Nephron (organoid): ENCODE measurements around the gene PITPNM2.

Experiments used
- H3K27ac Mint-ChIP-seq, 3 experiments: 2 replicates each; pipeline ENCODE4 v1.8.0; 2020; ENCODE audit warnings: mixed read lengths in 3 of 3, mild to moderate bottlenecking in 2 of 3, moderate library complexity in 1 of 3
- H3K27me3 Mint-ChIP-seq: 2 replicates; pipeline ENCODE4 v1.8.0; 2021; ENCODE audit warnings: low read depth, mild to moderate bottlenecking, moderate library complexity, mixed read lengths
- H3K36me3 Mint-ChIP-seq: 2 replicates; pipeline ENCODE4 v1.8.0; 2020; ENCODE audit warnings: low read depth, mixed read lengths
- H3K4me1 Mint-ChIP-seq: 2 replicates; pipeline ENCODE4 v1.8.0; 2020; ENCODE audit warnings: mixed read lengths
- H3K4me3 Mint-ChIP-seq, 3 experiments: 2 replicates each; pipeline ENCODE4 v1.8.0; 2020; ENCODE audit warnings: mild to moderate bottlenecking in 3 of 3, mixed read lengths in 3 of 3, moderate library complexity in 2 of 3
- H3K9me3 Mint-ChIP-seq: 2 replicates; pipeline ENCODE4 v1.8.0; 2020; ENCODE audit warnings: mixed read lengths
- CTCF ChIP-seq, 3 experiments: fragments of 200-600 bp; sonication (generic); IDR thresholded peaks; one replicate each; pipeline ENCODE4 v1.5.0; 2021; ENCODE audit warnings: antibody characterized with exemption in 3 of 3; ENCODE audit not compliant: unreplicated experiment in 3 of 3

The PITPNM2 gene

DNA sequence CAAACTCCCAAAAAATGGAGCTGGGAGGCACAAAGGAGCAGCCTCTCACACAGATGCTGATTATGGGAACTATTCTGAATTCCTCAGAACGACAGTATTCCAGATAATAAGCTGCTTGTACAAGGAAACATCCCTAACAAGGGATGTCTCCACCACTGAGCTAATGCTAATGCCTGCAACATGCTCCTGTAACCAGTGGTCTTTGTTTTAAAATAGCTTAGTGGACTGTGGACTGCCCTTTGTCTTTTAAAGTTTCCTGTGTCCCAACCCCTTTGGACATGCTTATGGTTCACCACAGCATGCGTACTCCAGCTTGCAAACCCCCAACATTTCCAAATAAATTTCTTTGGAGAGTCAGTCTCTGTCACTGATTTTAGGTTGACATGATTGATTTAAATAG lies 16.4 kb upstream of the PITPNM2 start:
- Mint-ChIP-seq H3K36me3 (peaks cover 52% of the 10 kb centered on the region), H3K27ac (peak overlapping the region in 1 of 3 experiments; percentile 58), H3K27me3 (no peaks in the 10 kb centered on the region), H3K9me3 (no peaks in the 10 kb centered on the region), H3K4me3 (no peak overlapping the region), H3K4me1 (no peaks in the 10 kb centered on the region)
- TF ChIP-seq CTCF (IDR thresholded peaks at IDR 0.05; ENCODE audit: unreplicated experiment in 3 of 3): no peak

GRCh38 chr12:123165537-123165936 lies 14.6 kb upstream of the PITPNM2 start:
- no peaks in the 10 kb centered on the region for H3K27me3 Mint-ChIP-seq
- H3K4me1 Mint-ChIP-seq: no peaks in the 10 kb centered on the region
- H3K4me3 Mint-ChIP-seq: no peak overlapping the region
- H3K27ac Mint-ChIP-seq: peak overlapping the region; percentile 80 to 83 (median 80)
- no peak for TF ChIP-seq CTCF (IDR thresholded peaks at IDR 0.05; ENCODE audit: unreplicated experiment in 3 of 3)
- peaks cover 49% of the 10 kb centered on the region for H3K36me3 Mint-ChIP-seq
- H3K9me3 Mint-ChIP-seq: no peaks in the 10 kb centered on the region

DNA sequence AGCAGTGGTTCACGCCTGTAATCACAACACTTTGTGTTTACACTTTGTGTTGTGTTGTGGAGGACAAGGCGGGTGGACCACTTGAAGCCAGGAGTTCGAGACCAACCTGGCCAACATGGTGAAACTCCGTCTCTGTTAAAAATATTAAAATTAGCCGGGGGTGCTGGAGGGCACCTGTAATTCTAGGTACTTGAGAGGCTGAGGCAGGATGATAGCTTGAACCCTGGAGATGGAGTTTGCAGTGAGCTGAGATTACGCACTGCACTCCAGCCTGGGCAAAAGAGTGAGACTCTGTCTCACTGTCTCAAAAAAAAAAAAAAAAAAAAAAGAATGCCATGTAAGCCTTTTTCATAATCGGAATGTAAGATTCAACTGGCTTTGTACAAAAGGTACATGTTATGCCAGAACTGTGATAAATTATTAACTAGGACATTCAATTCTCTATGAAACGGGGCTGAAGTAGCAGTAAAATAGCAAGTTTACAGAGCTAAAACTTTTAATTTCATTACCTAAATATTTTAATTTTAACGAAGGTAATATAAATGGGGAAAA lies 13.9 kb upstream of the PITPNM2 start:
- peak overlapping the region; percentile 80 to 83 (median 80) for H3K27ac Mint-ChIP-seq
- H3K4me1 Mint-ChIP-seq: no peaks in the 10 kb centered on the region
- no peak overlapping the region for H3K4me3 Mint-ChIP-seq
- H3K27me3 Mint-ChIP-seq: no peaks in the 10 kb centered on the region
- no peak for TF ChIP-seq CTCF (IDR thresholded peaks at IDR 0.05; ENCODE audit: unreplicated experiment in 3 of 3)
- no peaks in the 10 kb centered on the region for H3K9me3 Mint-ChIP-seq
- peaks cover 51% of the 10 kb centered on the region for H3K36me3 Mint-ChIP-seq

DNA sequence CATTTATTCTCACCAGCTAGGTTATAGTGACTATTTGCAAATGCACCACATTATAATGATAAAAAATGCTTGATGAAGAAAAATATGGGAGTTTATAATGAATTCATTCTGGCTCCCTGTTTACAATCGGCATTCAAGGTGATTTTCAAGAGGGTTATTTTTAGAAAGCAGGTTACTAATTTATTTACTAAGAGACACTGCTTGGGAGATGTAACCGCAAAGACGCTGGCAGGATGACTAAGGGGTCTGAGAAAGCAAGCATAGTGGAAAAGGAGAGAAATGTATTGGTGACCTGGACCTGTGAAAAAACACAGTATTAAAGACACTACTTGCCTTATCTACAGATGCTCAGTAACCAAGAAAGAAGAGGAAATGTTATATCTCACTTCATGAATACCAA lies 13.3 kb upstream of the PITPNM2 start:
- H3K36me3 Mint-ChIP-seq: peaks cover 51% of the 10 kb centered on the region
- peak overlapping the region; percentile 80 to 83 (median 80) for H3K27ac Mint-ChIP-seq
- H3K4me1 Mint-ChIP-seq: no peaks in the 10 kb centered on the region
- TF ChIP-seq CTCF (IDR thresholded peaks at IDR 0.05; ENCODE audit: unreplicated experiment in 3 of 3): no peak
- H3K4me3 Mint-ChIP-seq: peak overlapping the region in 1 of 3 experiments; percentile 11
- no peaks in the 10 kb centered on the region for H3K27me3 Mint-ChIP-seq
- no peaks in the 10 kb centered on the region for H3K9me3 Mint-ChIP-seq

DNA sequence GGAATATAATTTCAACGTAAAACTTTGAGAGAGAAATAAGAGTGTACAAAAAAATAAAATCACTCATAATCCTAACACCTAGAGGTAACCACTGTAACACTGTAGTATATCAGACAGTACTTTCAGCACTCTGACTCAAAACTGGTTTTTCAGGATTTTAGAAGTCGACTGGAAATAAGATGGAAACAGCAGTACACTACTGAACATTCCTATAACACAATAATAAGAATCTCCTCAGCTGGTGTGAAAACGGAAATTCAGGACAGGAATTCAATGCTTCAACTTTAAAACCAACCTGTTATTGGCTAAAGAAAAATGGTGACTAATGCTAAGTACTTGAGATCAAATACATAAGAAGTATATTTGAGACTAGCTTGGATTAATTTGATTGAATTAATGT lies 12.3 kb upstream of the PITPNM2 start:
- H3K4me1 Mint-ChIP-seq: no peaks in the 10 kb centered on the region
- TF ChIP-seq CTCF (IDR thresholded peaks at IDR 0.05; ENCODE audit: unreplicated experiment in 3 of 3): no peak
- peak overlapping the region; percentile 66 to 80 (median 80) for H3K27ac Mint-ChIP-seq
- no peaks in the 10 kb centered on the region for H3K27me3 Mint-ChIP-seq
- H3K4me3 Mint-ChIP-seq: peak overlapping the region in 1 of 3 experiments; percentile 43
- no peaks in the 10 kb centered on the region for H3K9me3 Mint-ChIP-seq
- peaks cover 47% of the 10 kb centered on the region for H3K36me3 Mint-ChIP-seq

GRCh38 chr12:123160801-123161487 lies 10.1 kb upstream of the PITPNM2 start:
- H3K27ac Mint-ChIP-seq: peak overlapping the region; percentile 93 to 95 (median 94)
- peaks cover 35% of the 10 kb centered on the region for H3K36me3 Mint-ChIP-seq
- no peaks in the 10 kb centered on the region for H3K4me1 Mint-ChIP-seq
- peak overlapping the region in 1 of 3 experiments; percentile 34 for H3K4me3 Mint-ChIP-seq
- TF ChIP-seq CTCF (IDR thresholded peaks at IDR 0.05; ENCODE audit: unreplicated experiment in 3 of 3): no peak
- no peaks in the 10 kb centered on the region for H3K9me3 Mint-ChIP-seq
- no peaks in the 10 kb centered on the region for H3K27me3 Mint-ChIP-seq
